ENCODE results near the gene FNIP1.
"Not testable (repeated sequence)": the region's sequence is repeated elsewhere in the genome, so short reads cannot be mapped to it uniquely, and the experiment has no call there.

FNIP1 gene

DNA sequence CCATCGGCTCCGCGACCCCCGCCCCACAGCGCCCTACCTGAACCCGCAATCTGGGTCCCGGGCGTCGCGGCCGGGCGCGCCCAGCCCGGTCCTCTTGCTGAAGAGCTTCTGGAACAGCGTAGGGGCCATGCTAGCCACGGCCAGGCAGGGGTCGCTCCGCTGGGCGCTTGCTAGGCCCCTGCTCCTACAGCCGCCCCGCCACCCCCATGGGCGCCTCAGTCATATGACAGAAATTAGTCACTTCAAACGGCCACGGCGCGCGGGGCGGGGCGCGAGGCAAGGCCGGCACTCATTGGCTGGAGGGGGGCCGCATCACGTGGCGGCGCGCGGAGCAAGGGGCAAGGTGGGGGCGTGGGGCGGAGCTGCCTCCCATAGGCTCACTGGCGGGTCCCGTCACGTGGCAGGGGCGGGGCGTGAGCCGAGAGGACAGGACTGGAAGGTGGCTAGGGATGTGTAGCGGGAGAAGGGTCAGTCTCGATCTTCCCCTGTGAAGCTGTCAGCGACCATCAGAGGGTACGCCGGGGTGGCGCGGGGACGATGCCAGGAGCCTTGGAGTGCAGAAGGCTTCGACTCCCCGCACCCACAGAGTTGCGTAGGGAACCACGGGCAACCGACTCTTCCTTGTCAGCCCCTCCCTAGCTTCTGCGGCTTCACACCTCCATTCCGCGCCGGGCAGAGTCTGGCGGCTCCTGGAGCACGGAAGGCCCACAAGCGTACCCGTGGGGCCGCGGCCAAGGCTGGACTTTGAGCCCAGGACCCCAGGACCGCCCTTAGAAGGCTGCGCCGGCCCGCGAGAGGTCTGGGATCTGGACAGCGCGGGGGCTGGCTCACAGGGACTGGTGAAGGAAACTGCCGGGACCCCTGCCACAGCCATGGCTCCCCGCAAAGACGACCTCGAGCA is at the start of gene FNIP1:
Gene FNIP1, minus strand, starts transcription at position 225 of the 901 bp plus-strand sequence. Its CDS starts 96 bp downstream, at position 129.
- in situ Hi-C loops (cut with MboI; ENCODE audit: low sequenced_read_pairs), result no loop called here

GRCh38 chr5:131846536-131846935 is 49.7 kb upstream of the FNIP1 start:
- in situ Hi-C loops (cut with MboI; ENCODE audit: low sequenced_read_pairs), result no loop called here

- in situ Hi-C loops (cut with MboI; ENCODE audit: low sequenced_read_pairs), result no loop called here
These were observed 49.0 kb upstream of the FNIP1 start for GRCh38 chr5:131845828-131846227.

DNA sequence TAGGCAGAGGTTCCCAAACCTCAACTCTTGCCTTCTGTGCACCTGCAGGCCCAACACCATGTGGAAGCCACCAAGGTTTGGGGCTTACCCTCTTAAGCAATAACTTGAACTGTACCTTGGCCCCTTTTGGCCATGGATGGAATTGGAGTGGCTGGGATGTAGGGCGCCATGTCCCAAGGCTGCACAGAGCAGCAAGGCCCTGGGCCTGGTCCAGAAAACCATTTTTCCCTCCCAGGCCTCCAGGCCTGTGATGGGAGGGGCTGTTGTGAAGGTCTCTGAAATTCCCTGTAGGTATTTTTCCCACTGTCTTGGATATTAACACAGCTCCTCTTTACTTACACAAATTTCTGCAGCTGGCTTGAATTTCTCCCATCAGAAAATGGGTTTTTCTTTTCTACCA is 46.2 kb upstream of the FNIP1 start:
- in situ Hi-C loops (cut with MboI; ENCODE audit: low sequenced_read_pairs), result not testable (repeated sequence)

DNA sequence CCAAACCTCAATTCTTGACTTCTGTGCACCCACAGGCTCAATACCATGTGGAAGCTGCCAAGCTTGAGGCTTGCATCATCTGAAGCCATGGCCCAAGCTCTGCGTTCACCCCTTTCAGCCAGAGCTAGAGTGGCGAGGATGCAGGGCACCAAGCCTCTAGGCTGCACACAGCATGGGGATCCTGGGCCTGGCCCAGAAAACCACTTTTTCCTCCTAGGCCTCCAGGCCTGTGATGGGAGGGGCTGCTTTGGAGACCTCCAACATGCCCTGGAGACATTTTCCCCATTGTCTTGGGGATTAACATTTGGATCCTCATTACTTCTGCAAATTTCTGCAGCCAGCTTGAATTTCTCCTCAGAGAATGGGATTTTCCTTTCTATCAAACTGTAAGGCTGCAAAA is 35.9 kb upstream of the FNIP1 start:
- in situ Hi-C loops (cut with MboI; ENCODE audit: low sequenced_read_pairs), result not testable (repeated sequence)

- in situ Hi-C loops (cut with MboI; ENCODE audit: low sequenced_read_pairs), result no loop called here
These were observed 28.7 kb upstream of the FNIP1 start for GRCh38 chr5:131825404-131826013.

GRCh38 chr5:131824631-131825030 is 27.8 kb upstream of the FNIP1 start:
- in situ Hi-C loops (cut with MboI; ENCODE audit: low sequenced_read_pairs), result no loop called here

DNA sequence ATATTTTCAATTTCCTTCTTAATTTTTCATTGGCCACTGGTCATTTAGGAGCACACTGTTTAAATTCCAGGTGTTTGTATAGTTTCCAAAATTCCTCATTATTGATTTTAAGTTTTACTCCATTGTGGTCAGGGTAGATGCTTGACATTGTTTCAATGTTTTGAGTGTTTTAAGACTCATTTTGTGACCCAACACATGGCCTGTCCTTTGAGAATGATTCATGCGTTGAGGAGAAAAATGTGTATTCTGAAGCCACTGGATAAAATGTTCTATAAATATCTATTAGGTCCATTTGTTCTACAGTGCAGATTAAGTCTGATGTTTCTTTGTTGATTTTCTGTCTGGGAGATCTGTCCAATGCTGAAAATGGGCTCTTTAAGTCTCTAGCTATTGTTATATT is 24.4 kb upstream of the FNIP1 start:
- in situ Hi-C loops (cut with MboI; ENCODE audit: low sequenced_read_pairs), result no loop called here

DNA sequence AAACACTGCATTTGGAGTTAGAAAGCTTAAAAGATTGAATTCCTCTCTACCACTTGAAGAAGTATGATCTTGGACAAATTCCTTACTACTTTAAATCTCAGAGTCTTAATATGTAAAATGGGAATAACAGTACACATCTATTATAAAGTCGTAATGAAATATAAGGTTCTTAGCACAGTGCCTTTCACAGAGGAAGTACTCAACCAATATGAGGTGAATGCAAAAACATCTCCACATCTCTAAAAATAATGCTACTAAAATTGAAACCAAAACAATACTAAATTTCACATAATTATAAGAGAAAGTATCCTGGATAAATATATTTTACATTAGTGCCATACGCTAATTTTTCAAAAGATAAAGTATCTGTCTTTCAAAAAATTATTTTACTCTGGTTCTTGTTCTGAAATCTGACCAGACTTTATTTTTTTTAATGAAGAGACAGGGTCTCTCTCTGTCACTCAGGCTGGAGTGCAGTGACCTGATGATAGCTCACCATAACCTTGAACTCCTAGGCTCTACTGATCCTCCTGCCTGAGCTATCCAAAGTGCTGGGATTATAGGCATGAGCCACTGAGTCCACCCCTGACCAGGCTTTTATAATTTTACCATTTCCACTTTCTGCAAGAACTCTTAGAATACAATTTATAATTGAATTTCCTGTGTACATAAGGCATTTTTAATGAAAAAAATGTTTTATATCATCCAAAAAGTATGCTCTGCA is 21.3 kb upstream of the FNIP1 start:
- in situ Hi-C loops (cut with MboI; ENCODE audit: low sequenced_read_pairs), result no loop called here

GRCh38 chr5:131814990-131815389 is 18.2 kb upstream of the FNIP1 start:
- in situ Hi-C loops (cut with MboI; ENCODE audit: low sequenced_read_pairs), result no loop called here

DNA sequence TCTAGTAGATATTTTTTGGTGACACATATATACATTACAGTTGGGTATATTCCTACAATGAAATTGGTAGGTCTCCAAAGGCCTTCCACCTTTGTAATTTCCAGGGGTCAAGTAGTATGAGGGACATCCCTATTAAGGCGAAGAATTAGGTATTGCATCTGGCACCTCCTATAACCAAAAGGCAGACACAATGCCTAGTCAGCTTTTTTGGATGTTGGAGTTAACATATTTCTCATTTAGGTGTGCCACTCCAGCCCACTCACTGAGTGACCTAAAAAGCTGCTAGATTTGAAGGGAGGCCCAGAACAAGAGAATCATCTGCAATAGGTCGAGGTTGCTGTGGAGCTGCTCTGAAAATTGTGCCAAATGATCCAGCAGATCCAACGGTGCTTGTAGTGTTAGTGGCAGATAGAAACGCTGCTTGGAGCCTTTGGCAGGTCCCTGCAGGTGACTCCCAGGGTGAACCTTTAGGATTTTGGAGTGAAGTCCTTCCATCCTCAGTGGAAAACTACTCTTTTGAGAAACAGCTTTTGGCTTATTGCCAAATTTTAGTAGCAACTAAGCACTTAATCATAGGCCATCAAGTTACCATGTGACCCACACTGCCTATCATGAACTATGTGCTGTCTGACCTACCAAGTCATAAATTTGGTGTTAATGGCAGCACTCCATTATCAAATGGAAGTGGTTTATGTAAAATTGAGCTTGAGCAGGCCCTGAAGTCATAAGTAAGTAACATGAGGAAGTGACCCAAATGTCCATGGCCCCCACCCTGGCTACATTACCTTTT is 15.7 kb upstream of the FNIP1 start:
- in situ Hi-C loops (cut with MboI; ENCODE audit: low sequenced_read_pairs), result no loop called here

GRCh38 chr5:131810510-131811249 is 13.9 kb upstream of the FNIP1 start:
- in situ Hi-C loops (cut with MboI; ENCODE audit: low sequenced_read_pairs), result no loop called here

DNA sequence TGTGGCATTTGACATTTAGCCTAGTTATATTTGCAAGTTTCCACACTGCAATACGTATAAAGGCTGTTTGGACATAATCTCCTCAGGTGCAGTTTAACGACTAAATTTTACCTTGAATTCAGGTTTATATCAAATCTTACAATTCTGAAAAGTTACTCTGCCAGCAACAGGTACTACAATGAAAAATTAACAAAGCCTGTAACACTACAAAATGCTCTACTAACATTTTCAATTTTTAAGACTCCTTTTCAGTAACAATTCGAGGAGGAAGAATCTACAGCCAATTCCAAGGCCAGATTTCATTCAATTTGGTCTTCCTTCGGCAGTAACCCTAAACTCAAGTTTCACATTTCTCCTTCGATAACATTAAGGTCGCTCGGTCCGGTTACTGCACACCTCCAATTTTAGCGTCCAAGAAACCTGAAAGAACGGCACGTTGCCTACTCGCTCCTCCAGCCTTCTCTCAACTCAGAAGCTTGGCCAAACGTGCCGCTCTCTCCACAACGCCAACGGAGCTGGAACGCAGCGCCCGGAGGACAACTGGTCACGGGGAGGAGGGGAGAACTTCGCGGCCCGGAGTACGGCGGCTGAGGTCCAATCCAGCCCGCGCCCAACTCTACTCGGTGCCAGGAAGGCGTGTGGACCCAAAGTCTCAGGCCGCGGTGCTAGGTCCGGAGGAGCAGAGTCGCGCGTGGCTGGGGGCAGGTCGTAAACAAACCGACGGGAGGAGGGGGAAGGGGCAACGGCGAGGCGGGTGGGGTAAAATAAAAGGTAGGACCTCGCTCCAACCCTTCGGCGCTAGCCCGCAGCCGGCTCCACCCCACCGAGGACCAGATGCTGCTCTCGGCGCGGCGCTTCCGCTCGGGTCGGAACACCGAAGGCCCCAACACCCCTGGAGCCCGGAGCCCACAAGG is 681 bp downstream of the FNIP1 start:
- in situ Hi-C loops (cut with MboI; ENCODE audit: low sequenced_read_pairs), result no loop called here

DNA sequence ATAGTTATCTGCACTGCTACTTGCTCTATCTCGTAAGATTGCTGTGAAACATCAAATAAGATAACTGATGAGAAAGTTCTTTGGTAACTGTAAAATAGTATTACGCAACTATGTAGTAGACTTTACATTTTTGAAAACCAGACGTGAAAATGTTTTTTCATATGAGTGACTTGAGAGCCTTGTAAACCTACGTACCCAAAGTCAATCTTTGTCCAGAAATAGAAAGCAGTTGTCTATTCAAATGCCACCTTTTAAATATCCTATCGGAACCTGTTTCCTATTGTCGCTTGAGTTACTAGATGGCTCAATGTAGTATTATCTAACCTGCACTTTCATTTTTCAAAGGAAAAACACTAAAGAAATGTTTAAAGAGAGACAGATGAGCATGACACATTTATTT is 1.6 kb downstream of the FNIP1 start:
- in situ Hi-C loops (cut with MboI; ENCODE audit: low sequenced_read_pairs), result no loop called here

- in situ Hi-C loops (cut with MboI; ENCODE audit: low sequenced_read_pairs), result no loop called here
These were observed 2.2 kb downstream of the FNIP1 start for GRCh38 chr5:131794586-131794985.

GRCh38 chr5:131792896-131793295 is 3.9 kb downstream of the FNIP1 start:
- in situ Hi-C loops (cut with MboI; ENCODE audit: low sequenced_read_pairs), result no loop called here

GRCh38 chr5:131791866-131792265 is 5.0 kb downstream of the FNIP1 start:
- in situ Hi-C loops (cut with MboI; ENCODE audit: low sequenced_read_pairs), result no loop called here

DNA sequence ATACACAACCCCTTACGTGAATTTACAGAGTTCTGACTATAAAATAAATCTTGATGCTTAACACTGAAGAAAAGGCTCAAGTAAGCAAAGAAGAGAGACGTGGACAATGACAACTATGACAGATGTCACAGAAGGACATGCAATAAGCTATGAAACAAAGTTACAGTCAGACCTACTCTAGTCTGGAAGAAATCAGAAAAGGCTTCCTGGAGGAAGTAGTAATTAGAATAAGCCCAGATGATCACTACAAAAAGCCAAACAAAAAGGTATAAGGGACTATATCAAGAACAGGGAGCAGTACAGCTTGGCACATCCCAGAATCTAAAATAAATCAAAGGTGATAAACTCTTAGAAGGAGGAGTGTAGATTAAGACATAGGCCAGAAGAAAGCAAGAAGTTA is 6.3 kb downstream of the FNIP1 start:
- in situ Hi-C loops (cut with MboI; ENCODE audit: low sequenced_read_pairs), result no loop called here

GRCh38 chr5:131789765-131790164 is 7.1 kb downstream of the FNIP1 start:
- in situ Hi-C loops (cut with MboI; ENCODE audit: low sequenced_read_pairs), result no loop called here

Data from HL-60/S4 treated with retinoic acid at 250 ng/mL for 4 days and 3 days (cell line).